HG03139 (cell line): ENCODE results near the gene ATP6V0A1.
"Not testable (repeated sequence)": the region's sequence is repeated elsewhere in the genome, so short reads cannot be mapped to it uniquely, and the experiment has no call there.

ENCODE experiments used
- ATAC-seq: cut with Tn5 transposase; IDR thresholded peaks from one replicate; pipeline ENCODE4 v1.9.1; 2021; ENCODE audit not compliant: unreplicated experiment

The ATP6V0A1 gene

DNA sequence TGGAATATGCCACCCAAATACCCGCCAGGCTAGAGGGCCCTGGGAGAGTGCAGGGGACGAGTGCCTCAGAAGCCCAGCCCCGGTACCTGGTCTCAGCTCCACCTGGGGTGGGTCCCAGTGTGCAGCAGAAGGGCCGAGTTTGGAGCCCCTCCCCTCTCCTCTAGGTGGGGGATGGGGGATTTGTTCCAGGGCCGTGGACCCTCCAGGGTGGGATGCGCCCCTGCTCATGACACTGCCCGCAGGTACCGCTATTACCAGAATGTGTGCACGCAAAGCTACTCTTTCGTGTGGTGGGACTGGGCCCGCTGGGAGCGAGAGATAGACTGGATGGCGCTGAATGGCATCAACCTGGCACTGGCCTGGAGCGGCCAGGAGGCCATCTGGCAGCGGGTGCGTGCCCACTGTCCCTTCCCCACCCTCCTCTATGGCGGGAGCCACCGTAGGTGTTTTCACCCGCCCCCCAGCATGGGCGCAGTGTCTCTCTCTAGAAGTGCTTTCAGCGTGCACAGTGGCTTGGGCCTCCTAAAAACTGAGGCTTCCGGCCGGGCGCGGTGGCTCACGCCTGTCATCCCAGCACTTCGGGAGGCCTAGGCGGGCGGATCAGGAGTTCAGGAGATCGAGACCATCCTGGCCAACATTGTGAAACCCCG is 78.6 kb downstream of the ATP6V0A1 start:
- no peak for ATAC-seq

- no peak for ATAC-seq
Observed at GRCh38 chr17:42537826-42538451, 79.3 kb downstream of the ATP6V0A1 start.

DNA sequence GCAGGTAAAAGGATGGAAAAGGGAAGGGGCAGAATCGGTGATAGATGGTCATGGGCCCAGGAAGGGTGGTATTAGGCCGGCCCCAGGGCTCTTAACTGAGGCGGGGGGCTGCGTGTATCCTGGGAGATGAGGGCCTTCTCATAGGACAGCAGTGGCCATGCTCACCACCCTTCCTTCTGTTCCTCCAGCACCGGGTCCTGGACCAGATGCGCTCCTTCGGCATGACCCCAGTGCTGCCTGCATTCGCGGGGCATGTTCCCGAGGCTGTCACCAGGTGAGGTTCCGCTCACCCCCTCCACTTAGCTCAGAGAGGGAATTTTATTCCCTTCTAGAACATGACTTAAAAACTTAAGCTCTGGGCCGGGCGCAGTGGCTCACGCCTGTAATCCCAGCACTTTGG is 79.8 kb downstream of the ATP6V0A1 start:
- ATAC-seq: no peak

GRCh38 chr17:42540558-42540957 is 81.9 kb downstream of the ATP6V0A1 start:
- not testable (repeated sequence) for ATAC-seq

GRCh38 chr17:42541041-42541833 is 82.6 kb downstream of the ATP6V0A1 start:
- ATAC-seq: no peak

- ATAC-seq: no peak
Observed at GRCh38 chr17:42543190-42544079, 84.8 kb downstream of the ATP6V0A1 start.

DNA sequence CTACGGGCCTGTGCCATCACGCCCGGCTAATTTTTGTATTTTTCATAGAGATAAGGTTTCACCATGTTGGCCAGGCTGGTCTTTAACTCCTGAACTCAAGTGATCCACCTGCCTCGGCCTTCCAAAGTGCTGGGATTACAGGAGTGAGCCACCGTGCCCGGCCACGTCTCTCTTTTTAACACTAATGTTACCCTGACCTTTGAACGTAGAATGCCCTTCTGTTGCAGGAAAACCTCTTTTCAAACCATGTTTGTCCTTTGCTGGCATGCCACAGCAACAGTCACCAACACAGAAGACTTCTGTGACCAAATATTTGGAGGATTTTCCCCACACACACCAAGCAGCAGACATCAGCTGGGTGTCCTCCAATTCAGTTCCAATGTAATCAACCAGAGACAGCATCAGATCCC is 86.2 kb downstream of the ATP6V0A1 start:
- ATAC-seq: no peak

DNA sequence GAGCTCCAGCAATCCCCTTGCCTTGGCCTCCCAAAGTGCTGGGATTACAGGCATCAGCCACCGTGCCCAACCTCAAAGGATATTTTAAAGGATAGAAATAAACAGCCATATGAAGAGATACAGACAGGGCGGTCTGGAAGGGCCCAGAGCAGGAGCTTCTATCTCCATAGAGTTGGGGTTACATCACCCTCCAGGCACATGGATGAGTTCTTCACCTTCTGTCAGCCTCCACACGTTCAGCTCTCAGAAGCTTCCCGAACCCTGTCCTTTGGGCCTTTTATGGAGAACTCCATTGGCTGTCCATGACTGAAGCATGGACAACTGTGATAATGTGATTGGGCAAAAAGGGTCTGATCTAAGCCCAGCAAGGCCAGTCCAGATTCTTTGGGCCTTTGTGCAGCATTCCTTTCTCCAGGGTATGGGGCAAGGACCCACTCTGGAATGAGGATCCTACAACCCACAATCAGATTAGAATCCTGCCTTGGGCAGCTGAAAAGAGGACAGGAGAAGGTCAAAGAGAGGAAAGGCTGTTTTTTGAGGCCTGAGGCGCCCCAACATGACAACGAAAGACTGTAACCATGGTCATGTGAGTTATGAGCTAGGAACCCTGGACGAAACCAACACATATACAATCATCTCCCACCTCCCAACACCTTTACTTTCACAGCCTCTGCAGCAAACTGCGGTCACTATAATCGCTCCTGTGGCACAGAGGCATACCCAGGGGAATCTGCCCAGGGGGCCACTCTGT is 87.3 kb downstream of the ATP6V0A1 start:
- not testable (repeated sequence) for ATAC-seq

- ATAC-seq: no peak
Observed at GRCh38 chr17:42547001-42547461, 88.4 kb downstream of the ATP6V0A1 start.

GRCh38 chr17:42547698-42548069 is 89.0 kb downstream of the ATP6V0A1 start:
- no peak for ATAC-seq

DNA sequence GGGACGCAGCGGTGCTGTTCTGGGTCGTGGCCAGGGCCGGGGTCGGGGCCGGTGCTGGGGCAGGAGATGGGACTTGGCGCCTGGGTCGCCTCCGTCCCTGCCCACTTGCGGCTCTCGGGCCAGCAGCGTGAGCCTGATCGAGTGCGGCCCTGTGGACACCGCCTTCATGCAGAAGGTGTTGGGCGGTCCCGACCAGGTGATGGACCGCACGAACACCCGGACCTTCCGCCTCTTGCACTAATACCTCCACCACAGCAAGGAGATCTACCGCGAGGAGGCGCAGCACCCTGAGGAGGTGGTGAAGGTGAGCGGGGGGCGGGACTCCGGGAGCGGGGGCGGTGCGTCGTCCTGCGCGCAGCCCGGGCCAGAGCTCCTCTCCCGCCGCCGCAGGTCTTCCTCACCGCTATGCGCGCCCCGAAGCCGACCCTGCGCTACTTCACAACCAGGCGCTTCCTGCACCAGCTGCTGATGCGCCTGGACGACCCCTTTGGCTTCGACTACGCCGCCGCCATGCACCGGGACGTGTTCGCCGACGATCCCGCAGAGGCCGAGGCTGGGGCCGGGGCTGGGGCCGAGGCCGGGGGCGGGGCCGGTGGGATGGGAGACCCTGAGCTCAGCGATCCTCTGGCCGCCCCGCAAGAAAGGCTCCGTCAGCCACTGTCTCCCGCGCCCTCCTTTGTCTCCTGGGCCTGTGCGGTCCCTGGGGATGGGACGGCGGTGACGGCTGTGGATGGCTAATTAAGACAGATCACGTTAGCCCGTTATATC is 89.6 kb downstream of the ATP6V0A1 start:
- no peak for ATAC-seq

- no peak for ATAC-seq
Observed at GRCh38 chr17:42548993-42549755, 90.5 kb downstream of the ATP6V0A1 start.

GRCh38 chr17:42552736-42553135 is 94.1 kb downstream of the ATP6V0A1 start, which contains the start of gene HSD17B1:
TSS of gene HSD17B1 (plus strand) at chr17:42552923. CDS start at chr17:42552934, 11 bp downstream.
- not testable (repeated sequence) for ATAC-seq

DNA sequence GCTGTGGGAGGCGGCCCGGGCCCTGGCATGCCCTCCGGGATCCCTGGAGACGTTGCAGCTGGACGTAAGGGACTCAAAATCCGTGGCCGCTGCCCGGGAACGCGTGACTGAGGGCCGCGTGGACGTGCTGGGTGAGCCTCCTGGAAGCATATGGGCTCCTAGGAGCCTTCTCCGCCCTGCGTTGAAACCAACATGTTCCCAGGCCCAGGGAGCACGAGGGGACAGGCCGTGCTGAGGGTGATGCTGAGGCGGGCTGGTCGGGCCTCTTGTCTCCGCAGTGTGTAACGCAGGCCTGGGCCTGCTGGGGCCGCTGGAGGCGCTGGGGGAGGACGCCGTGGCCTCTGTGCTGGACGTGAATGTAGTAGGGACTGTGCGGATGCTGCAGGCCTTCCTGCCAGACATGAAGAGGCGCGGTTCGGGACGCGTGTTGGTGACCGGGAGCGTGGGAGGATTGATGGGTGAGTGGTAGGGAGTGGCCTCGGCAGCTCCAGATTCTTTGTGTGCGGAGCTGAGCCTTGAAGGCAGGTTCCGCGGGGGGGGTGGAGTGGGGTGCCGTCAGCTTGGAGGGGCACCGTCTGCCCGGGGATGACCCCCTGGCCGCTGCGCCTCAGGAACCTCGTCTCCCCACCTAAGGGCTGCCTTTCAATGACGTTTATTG is 94.6 kb downstream of the ATP6V0A1 start:
- ATAC-seq: no peak

GRCh38 chr17:42553866-42554249 is 95.2 kb downstream of the ATP6V0A1 start:
- no peak for ATAC-seq

GRCh38 chr17:42554250-42555121 is 95.8 kb downstream of the ATP6V0A1 start:
- ATAC-seq: peak; percentile 61

GRCh38 chr17:42555122-42555622 is 96.5 kb downstream of the ATP6V0A1 start:
- no peak for ATAC-seq
